Peyer's patch (tissue), 4 donors: ENCODE results near the gene AIG1.

Source experiments
- CTCF ChIP-seq, 6 experiments: fragments of 450-650 bp in 4 of 6; fragments of 200-600 bp in 2 of 6; sonication (generic) in 1 of 6; IDR thresholded peaks; one replicate each; pipeline ENCODE4 v1.5.1; 2017 to 2019; ENCODE audit warnings: antibody characterized with exemption in 6 of 6, mild to moderate bottlenecking in 3 of 6, moderate library complexity in 1 of 6
- POLR2A ChIP-seq, 2 donors: fragments of 450-650 bp; IDR thresholded peaks; one replicate each; pipeline ENCODE4 v1.5.1; 2017; ENCODE audit warnings: antibody characterized with exemption in 2 of 2, mild to moderate bottlenecking in 2 of 2, moderate library complexity in 2 of 2

GRCh38 chr6:143049611-143050010 is 11.1 kb upstream of the AIG1 start:
- TF ChIP-seq CTCF (IDR thresholded peaks at IDR 0.05) (no peak), POLR2A (IDR thresholded peaks at IDR 0.05) (no peak)
